Body of pancreas (tissue), 4 donors: Measurements from ENCODE around the gene LPP.

Experiments
- CTCF ChIP-seq, 7 experiments: fragments of 450-650 bp in 4 of 7; fragments of 200-600 bp in 3 of 7; sonication (generic) in 3 of 7; IDR thresholded peaks; one replicate each; pipeline ENCODE4 v1.5.1; 2016 to 2019; ENCODE audit warnings: antibody characterized with exemption in 7 of 7
- POLR2A ChIP-seq, 3 donors: fragments of 450-650 bp; IDR thresholded peaks; one replicate each; pipeline ENCODE4 v1.6.1; 2016; ENCODE audit warnings: antibody characterized with exemption in 3 of 3, mild to moderate bottlenecking in 2 of 3

- TF ChIP-seq CTCF (IDR thresholded peaks at IDR 0.05) (no peak), POLR2A (IDR thresholded peaks at IDR 0.05) (no peak)
Observed at GRCh38 chr3:188658606-188659005, 504.6 kb downstream of the LPP start.
